ENCODE results near the gene CERK.

The CERK gene

GRCh38 chr22:46742576-46743221, 4.6 kb upstream of the CERK start:
- TF ChIP-seq CTCF (IDR thresholded peaks at IDR 0.05; ENCODE audit: low read depth, low read length) (no peak), EZH2phosphoT487 (IDR thresholded peaks at IDR 0.05; ENCODE audit: low read depth) (no peak)
- Histone ChIP-seq H3K9ac (ENCODE audit: low read length) (no peak overlapping the region), H3K4me2 (ENCODE audit: low read length) (no peak overlapping the region), H2AFZ (ENCODE audit: low read depth, low read length) (no peak overlapping the region), H3K9me3 (ENCODE audit: insufficient read depth, low read length) (peaks cover 8% of the 10 kb centered on the region), H4K20me1 (ENCODE audit: insufficient read depth, low read length) (no peaks in the 10 kb centered on the region), H3K27me3 (ENCODE audit: low read depth, low read length) (peaks cover 10% of the 10 kb centered on the region; the same call in 1 of the 2 replicates), H3K36me3 (replicated peaks; ENCODE audit: low read depth, low read length) (no peaks in the 10 kb centered on the region), H3K4me1 (ENCODE audit: low read length) (peaks cover 11% of the 10 kb centered on the region), H3K4me3 (ENCODE audit: low read length) (no peak overlapping the region), H3K27ac (ENCODE audit: low read length) (no peak overlapping the region), H3K79me2 (ENCODE audit: low read length) (peaks cover 3% of the 10 kb centered on the region; the same call in 1 of the 2 replicates)

GRCh38 chr22:46741974-46742519, 4.0 kb upstream of the CERK start:
- TF ChIP-seq EZH2phosphoT487 (IDR thresholded peaks at IDR 0.05; ENCODE audit: low read depth) (no peak), CTCF (IDR thresholded peaks at IDR 0.05; ENCODE audit: low read depth, low read length) (no peak)
- no peak overlapping the region for H3K4me3 ChIP-seq (ENCODE audit: low read length)
- H3K27ac ChIP-seq (ENCODE audit: low read length): no peak overlapping the region

GRCh38 chr22:46740910-46741780, 3.1 kb upstream of the CERK start:
- H3K27me3 ChIP-seq (ENCODE audit: low read depth, low read length): peaks cover 1% of the 10 kb centered on the region; the same call in 1 of the 2 replicates
- H3K9ac ChIP-seq (ENCODE audit: low read length): no peak overlapping the region
- peaks cover 18% of the 10 kb centered on the region for H3K79me2 ChIP-seq (ENCODE audit: low read length)
- TF ChIP-seq EZH2phosphoT487 (IDR thresholded peaks at IDR 0.05; ENCODE audit: low read depth) (no peak), CTCF (IDR thresholded peaks at IDR 0.05; ENCODE audit: low read depth, low read length) (no peak)
- H4K20me1 ChIP-seq (ENCODE audit: insufficient read depth, low read length): peaks cover 11% of the 10 kb centered on the region
- no peak overlapping the region for H2AFZ ChIP-seq (ENCODE audit: low read depth, low read length)
- H3K9me3 ChIP-seq (ENCODE audit: insufficient read depth, low read length): peaks cover 8% of the 10 kb centered on the region
- no peak overlapping the region for H3K4me3 ChIP-seq (ENCODE audit: low read length)
- peaks cover 6% of the 10 kb centered on the region for H3K36me3 ChIP-seq (replicated peaks; ENCODE audit: low read depth, low read length)
- no peak overlapping the region for H3K27ac ChIP-seq (ENCODE audit: low read length)
- H3K4me1 ChIP-seq (ENCODE audit: low read length): peaks cover 19% of the 10 kb centered on the region
- H3K4me2 ChIP-seq (ENCODE audit: low read length): no peak overlapping the region

More at GRCh38 chr22:46741974-46742519, 4.0 kb upstream of the CERK start:
- Histone ChIP-seq H2AFZ (ENCODE audit: low read depth, low read length) (no peak overlapping the region), H3K4me2 (ENCODE audit: low read length) (no peak overlapping the region), H3K4me1 (ENCODE audit: low read length) (peaks cover 11% of the 10 kb centered on the region), H3K9me3 (ENCODE audit: insufficient read depth, low read length) (peaks cover 8% of the 10 kb centered on the region), H3K79me2 (ENCODE audit: low read length) (peaks cover 9% of the 10 kb centered on the region), H4K20me1 (ENCODE audit: insufficient read depth, low read length) (0 out of 2 replicates have a peak, but pooled peaks cover 2% of the 10 kb centered on the region), H3K36me3 (replicated peaks; ENCODE audit: low read depth, low read length) (no peaks in the 10 kb centered on the region), H3K27me3 (ENCODE audit: low read depth, low read length) (peaks cover 6% of the 10 kb centered on the region; the same call in 1 of the 2 replicates), H3K9ac (ENCODE audit: low read length) (no peak overlapping the region)

Data from OCI-LY3 (cell line).